Pons (tissue), 1 donor: Measurements from ENCODE around the gene IQCH.
"Not testable (repeated sequence)": the region's sequence is repeated elsewhere in the genome, so short reads cannot be mapped to it uniquely, and the experiment has no call there.

Source experiments
- DNase-seq: peaks from one replicate; pipeline ENCODE4 v3.0.0-alpha.2; 2016; ENCODE audit warnings: low spot score

The IQCH gene

DNA sequence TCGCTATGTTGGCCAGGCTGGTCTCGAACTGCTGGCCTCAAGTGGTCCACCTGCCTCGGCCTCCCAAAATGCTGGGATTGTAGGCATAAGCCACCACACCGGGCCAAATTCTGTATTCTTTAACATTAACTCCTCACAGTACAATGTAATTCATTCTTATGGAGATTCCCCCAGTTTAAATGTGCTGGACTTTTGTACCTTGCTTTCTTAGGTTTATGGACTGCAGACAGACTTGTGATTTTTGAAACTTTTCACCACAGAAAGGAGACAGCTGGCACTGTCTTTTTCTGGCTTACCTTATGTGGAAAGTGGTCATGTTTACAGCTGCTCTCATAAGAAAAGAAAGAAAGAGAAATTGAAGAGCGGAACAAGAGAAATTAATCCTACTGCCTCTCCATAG lies 103.8 kb downstream of the IQCH start:
- no peak for DNase-seq

GRCh38 chr15:67358812-67359211 lies 104.2 kb downstream of the IQCH start:
- no peak for DNase-seq

- DNase-seq: no peak
Measured at GRCh38 chr15:67359431-67360079, 105.0 kb downstream of the IQCH start.

GRCh38 chr15:67361100-67361499 lies 106.5 kb downstream of the IQCH start:
- DNase-seq: no peak

DNA sequence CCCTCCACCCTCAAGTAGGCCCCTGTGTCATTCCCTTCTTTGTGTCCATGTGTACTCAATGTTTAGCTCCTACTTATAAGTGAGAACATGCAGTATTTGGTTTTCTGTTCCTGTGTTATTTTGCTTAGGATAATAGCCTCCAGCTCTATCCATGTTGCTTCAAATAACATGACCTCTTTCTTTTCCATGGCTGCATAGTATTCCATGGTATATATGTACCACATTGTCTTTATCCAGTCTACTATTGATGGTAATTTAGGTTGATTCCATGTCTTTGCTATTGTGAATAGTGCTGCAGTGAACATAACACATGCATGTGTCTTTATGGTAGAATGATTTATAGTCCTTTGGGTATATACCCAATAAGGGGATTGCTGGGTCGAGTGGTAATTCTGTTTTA lies 109.1 kb downstream of the IQCH start:
- not testable (repeated sequence) for DNase-seq

GRCh38 chr15:67365994-67366393 lies 111.4 kb downstream of the IQCH start:
- DNase-seq: no peak

DNA sequence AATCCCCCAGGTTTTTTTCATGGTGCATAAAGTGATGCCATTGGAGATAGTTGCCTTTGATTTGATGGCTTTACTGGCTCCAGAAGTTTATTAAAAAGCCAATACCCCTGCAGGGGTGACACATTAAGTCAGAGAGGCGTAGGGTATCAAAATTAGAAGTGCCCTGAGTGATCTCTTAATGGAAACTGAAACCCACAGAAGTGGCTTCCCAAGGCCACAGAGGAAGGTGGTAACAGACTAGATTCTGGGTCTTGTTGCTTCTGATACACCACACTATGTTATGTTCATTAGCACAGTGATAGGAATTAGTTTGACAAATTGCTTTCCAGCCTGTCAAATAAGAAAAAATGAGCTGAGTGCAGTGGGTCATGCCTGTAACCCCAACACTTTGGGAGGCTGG lies 112.3 kb downstream of the IQCH start:
- no peak for DNase-seq

DNA sequence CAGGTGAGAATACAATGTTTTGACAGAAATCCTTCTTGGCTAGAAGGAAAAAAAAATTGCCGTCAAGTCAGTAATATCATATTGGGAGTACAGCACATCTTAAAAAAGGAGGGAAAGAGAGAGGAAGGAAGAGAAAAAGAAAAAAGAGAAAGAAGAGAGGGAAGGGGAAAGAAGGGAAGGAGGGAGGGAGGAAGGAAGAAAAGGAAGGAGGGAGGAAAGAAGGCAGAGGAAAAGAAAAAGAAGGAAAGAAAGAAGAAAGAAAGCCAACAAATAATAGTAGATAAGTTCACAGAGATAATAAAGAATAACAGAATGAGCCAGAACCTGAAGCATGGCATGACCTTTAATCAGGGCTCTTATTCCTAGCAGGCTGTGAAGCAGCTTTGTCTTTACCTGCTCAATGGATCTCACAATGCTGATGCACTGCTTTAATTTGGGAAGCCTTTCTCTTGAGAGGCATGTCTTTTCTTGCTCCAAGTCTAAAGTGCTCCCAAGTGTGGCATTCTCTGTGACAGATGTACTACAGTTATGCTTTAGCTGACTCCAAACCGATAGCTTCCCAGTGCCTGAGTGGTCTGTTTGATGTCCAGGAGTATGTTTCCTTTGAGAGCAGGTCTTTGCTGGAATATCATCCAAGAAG lies 114.9 kb downstream of the IQCH start:
- no peak for DNase-seq

GRCh38 chr15:67370206-67370954 lies 115.8 kb downstream of the IQCH start:
- DNase-seq: no peak

DNA sequence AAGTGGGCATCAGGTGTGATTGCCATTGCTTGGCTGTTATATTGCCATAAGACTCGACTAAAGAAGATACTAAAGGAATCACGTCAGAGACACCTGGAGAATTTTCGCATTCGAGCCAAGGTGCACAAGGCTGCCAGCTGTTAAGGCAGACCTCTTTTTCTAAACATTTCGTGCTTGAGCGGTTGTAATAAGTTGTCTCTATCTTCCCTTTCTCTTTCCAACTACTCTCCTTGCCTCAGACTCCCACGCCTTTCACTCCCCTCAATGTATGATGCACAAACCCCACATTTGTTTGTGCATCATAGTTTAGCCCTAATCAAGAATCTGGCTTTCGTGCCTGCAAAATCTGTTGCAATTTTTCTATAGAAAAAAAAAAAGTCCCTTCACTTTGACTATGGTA lies 118.0 kb downstream of the IQCH start:
- DNase-seq: no peak

DNA sequence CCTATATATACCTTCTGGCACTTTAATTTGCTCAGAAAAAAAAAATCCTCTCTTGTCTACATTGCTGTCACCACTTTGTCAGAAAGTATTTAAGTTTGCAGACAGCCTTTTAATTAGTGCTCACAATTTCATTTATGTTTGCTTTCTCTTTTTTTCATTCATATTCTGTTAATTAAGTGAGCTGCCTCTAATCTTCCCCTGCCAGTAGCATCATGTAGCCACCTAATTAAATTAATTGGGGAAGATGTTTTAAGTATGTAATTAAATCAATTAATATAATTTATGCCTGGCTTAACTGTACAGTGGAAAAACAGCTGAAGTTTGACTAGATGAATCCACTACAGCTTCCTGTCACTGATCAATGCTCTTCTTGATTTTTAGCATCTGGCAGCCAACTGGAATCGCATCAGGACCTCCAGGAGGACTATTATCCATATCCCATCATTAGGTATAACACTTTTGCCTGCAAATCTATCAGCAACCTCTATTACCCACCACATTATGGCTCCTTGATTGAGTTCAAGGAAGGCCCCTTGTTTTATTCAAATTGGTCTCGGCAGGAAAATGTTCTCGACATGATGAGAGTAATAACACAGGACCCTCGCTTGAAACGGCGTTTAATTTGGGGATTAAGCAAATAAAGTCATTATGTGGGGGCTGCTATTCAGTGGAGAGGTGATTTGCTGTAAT lies 118.5 kb downstream of the IQCH start:
- DNase-seq: no peak

GRCh38 chr15:67373971-67374370 lies 119.4 kb downstream of the IQCH start:
- no peak for DNase-seq

GRCh38 chr15:67379530-67379929 lies 124.9 kb downstream of the IQCH start:
- no peak for DNase-seq

GRCh38 chr15:67380921-67381320 lies 126.3 kb downstream of the IQCH start:
- no peak for DNase-seq

- no peak for DNase-seq
Measured at GRCh38 chr15:67381416-67382045, 126.9 kb downstream of the IQCH start.

- no peak for DNase-seq
Measured at GRCh38 chr15:67382723-67383122, 128.1 kb downstream of the IQCH start.

GRCh38 chr15:67383899-67384298 lies 129.3 kb downstream of the IQCH start:
- no peak for DNase-seq

- DNase-seq: no peak
Measured at GRCh38 chr15:67384761-67385160, 130.2 kb downstream of the IQCH start.

GRCh38 chr15:67385971-67386370 lies 131.4 kb downstream of the IQCH start:
- DNase-seq: no peak

DNA sequence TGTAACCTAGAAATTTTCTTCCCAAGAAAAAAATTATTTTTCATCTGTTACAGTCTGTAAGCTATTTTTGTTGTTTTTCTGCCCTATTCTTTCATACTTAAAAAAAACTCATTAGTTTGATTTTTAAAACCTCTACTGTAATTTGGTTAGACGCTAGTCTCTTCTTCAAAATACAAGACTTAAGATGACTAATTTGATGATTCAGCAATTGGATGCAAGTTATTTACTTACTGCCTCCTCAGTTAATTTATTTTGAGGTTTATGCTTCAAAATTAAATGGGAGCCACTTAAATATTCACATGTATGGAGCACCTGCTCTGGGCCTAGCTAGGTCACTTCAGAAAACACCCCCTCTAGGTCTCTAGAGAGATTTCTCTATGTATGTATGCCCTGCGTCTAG lies 132.4 kb downstream of the IQCH start:
- DNase-seq: no peak

GRCh38 chr15:67389975-67390374 lies 135.4 kb downstream of the IQCH start:
- peak; percentile 18 for DNase-seq
